Adrenal gland (tissue), 12 donors: ENCODE measurements around the gene ARFGAP3. TPM values are rescaled to one million over a fixed set of nuclear protein-coding genes. Genes with fewer than 3 reads are reported as not detected.

Experiments used
- DNase-seq, 7 donors: peaks; one replicate each; pipeline ENCODE4 v3.0.0-alpha.2; 2019 to 2020
- H3K27ac ChIP-seq, 5 donors: fragments of 200-600 bp; sonication (generic) in 4 of 5; 1 replicate in 3 of 5; 2 replicates in 2 of 5; pipeline versions ENCODE4 v1.5.1 to v1.8.0; 2016 to 2020; ENCODE audit warnings: mild to moderate bottlenecking in 1 of 5
- H3K27me3 ChIP-seq: fragments of 200-600 bp; 2 replicates; pipeline ENCODE4 v1.8.0; 2021
- H3K36me3 ChIP-seq, 2 donors: fragments of 200-600 bp; replicated peaks in 1 of 2; 1 replicate in 1 of 2; 2 replicates in 1 of 2; pipeline versions ENCODE4 v1.5.1 to v1.8.0; 2018 to 2022
- H3K4me1 ChIP-seq, 2 donors: fragments of 200-600 bp; replicated peaks in 1 of 2; 1 replicate in 1 of 2; 2 replicates in 1 of 2; pipeline versions ENCODE4 v1.5.1 to v1.8.0; 2018 to 2021
- H3K4me3 ChIP-seq, 4 donors: fragments of 200-600 bp; sonication (generic) in 3 of 4; one replicate each; pipeline ENCODE4 v1.5.1; 2016 to 2018
- H3K9me3 ChIP-seq, 3 donors: fragments of 200-600 bp; sonication (generic) in 1 of 3; replicated peaks in 1 of 3; 1 replicate in 2 of 3; 2 replicates in 1 of 3; pipeline versions ENCODE4 v1.5.1 to v1.8.0; 2016 to 2021
- POLR2A ChIP-seq, 2 donors: fragments of 450-650 bp; IDR thresholded peaks; one replicate each; pipeline ENCODE4 v1.6.1; 2017; ENCODE audit warnings: antibody characterized with exemption in 2 of 2, mild to moderate bottlenecking in 2 of 2, moderate library complexity in 1 of 2
- WGBS, 4 donors: extraction: QIAGEN DNeasy Blood & Tissue Kit in 2 of 4; methylation state at CpG; one replicate each; pipeline versions ENCODE4 v1.1.5 to v1.1.7; 2013 to 2017; 5-methylcytosine and 5-hydroxymethylcytosine counted together
- intact Hi-C, 2 donors: fragments of 100-400 bp; cut with DNase I; formaldehyde crosslinking; loops; one replicate each; pipeline versions ENCODE4 v1.14.1 to v1.15.0; 2022 to 2023
- polyA plus RNA-seq, 3 donors: library from polyadenylated mRNA; stranded (reverse); fragments of 200-250 nt in 2 of 3; fragments of 350-450 nt in 1 of 3; fragmentation: Illumina TruSeq in 1 of 3; extraction: RNeasy Lipid Tissue Mini Kit (QIAGEN cat#74804) in 1 of 3; gene quantifications; one replicate each; pipeline ENCODE4 v1.2.3, GENCODE V29; 2013 to 2014
- total RNA-seq, 9 donors: library from RNA; depleted of rRNA in 4 of 9; stranded (reverse); fragments of >200 nt in 4 of 9; fragments of 120-200 nt in 1 of 9; fragmentation: NEBNext Ultra II Directional in 1 of 9; extraction: Animal tissue kit (Norgen Biotek cat#: 25700) in 1 of 9; gene quantifications; one replicate each; pipeline versions ENCODE4 v1.1.0 to v1.2.4, GENCODE V29; 2013 to 2023
- TF ChIP-seq, protein P1 (sequence below), 6 experiments: fragments of 450-650 bp in 4 of 6; fragments of 200-600 bp in 2 of 6; sonication (generic) in 1 of 6; IDR thresholded peaks; 1 replicate in 5 of 6; 2 replicates in 1 of 6; pipeline versions ENCODE4 v1.5.1 to v1.8.0; 2016 to 2021; ENCODE audit warnings: antibody characterized with exemption in 6 of 6, mild to moderate bottlenecking in 2 of 6, moderate library complexity in 1 of 6
- donor health status: healthy with polysubstance abuse.
- donor health status: Bipolar disorder and iron deficiency.
- donor health status: DM: yes; HTN: yes; CAD: no.
- donor health status: DM: no; HTN: no; CAD: no.
- donor health status: DM: no; HTN: no; CAD: no.
- donor health status: DM: yes; HTN: yes; CAD: no.

Gene ARFGAP3
- total and polyA plus RNA-seq, 12 donors: 48.7 to 268 (median 118) TPM

DNA sequence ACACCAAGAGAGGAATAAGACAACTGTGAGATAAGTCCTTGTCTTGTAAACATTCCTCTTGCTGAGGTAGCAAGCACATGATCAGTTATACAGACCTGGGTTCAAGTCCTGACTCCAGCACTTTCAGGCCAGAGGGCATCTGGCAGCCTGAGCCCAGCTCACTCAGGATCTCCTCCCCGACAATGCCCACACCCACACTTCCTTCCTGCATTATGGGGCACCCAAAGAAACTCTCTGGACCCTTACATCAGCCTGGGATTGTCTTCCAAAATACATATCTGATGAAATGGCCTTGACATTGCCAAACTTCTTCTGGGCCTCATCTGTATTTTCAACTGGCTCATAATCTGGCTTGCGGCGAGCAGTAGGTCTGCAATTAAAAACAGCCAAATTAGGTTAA, 48.6 kb downstream of the ARFGAP3 start:
- 72 to 79% (median 76%) methylated on average over 3 of the region's 3 CpGs for WGBS, 4 donors
- Histone ChIP-seq H3K9me3 (no peaks in the 10 kb centered on the region), H3K27me3 (no peaks in the 10 kb centered on the region), H3K4me1 (peaks cover 8 to 25% of the 10 kb centered on the region in 2 donors), H3K4me3 (no peak overlapping the region), H3K36me3 (peaks cover 0 to 78% of the 10 kb centered on the region in 2 donors), H3K27ac (no peak overlapping the region)
- peak in 3 of 7 donors; percentile 5 to 31 (median 12) for DNase-seq
- TF ChIP-seq, protein P1, sequence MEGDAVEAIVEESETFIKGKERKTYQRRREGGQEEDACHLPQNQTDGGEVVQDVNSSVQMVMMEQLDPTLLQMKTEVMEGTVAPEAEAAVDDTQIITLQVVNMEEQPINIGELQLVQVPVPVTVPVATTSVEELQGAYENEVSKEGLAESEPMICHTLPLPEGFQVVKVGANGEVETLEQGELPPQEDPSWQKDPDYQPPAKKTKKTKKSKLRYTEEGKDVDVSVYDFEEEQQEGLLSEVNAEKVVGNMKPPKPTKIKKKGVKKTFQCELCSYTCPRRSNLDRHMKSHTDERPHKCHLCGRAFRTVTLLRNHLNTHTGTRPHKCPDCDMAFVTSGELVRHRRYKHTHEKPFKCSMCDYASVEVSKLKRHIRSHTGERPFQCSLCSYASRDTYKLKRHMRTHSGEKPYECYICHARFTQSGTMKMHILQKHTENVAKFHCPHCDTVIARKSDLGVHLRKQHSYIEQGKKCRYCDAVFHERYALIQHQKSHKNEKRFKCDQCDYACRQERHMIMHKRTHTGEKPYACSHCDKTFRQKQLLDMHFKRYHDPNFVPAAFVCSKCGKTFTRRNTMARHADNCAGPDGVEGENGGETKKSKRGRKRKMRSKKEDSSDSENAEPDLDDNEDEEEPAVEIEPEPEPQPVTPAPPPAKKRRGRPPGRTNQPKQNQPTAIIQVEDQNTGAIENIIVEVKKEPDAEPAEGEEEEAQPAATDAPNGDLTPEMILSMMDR (IDR thresholded peaks at IDR 0.05): no peak
- TF ChIP-seq POLR2A (IDR thresholded peaks at IDR 0.05): no peak
- intact Hi-C loops: no loop called here

DNA sequence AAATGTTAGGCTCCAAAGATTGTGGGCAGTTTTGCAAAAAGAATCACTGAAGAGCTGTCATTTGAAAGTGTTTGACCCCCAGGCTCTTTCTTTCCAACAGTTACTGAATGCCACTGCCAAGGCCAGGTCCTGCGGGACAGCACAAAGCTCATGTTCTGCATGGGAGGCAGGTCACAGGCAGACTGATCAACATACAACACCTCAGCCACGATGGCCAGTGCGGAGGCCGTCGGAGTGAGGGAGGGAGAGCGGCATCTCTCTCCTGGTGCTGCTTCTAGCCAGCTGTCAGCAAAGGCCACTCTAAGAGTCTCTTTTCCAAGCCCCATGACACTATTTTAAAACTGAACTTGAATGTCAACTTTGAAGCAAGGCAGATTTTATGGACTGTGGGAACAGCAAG, 49.9 kb downstream of the ARFGAP3 start:
- Histone ChIP-seq H3K4me3 (no peak overlapping the region), H3K9me3 (no peaks in the 10 kb centered on the region), H3K27ac (peak overlapping the region in 1 of 5 donors; percentile 13), H3K27me3 (no peaks in the 10 kb centered on the region), H3K4me1 (peaks cover 8 to 27% of the 10 kb centered on the region in 2 donors), H3K36me3 (peaks cover 0 to 78% of the 10 kb centered on the region in 2 donors)
- intact Hi-C loops: no loop called here
- WGBS, 4 donors: 64 to 81% (median 76%) methylated on average over 5 to 6 of the region's 6 CpGs
- peak in 3 of 7 donors; percentile 13 to 43 (median 23) for DNase-seq
- TF ChIP-seq POLR2A (IDR thresholded peaks at IDR 0.05): no peak
- TF ChIP-seq, protein P1 (IDR thresholded peaks at IDR 0.05): no peak

DNA sequence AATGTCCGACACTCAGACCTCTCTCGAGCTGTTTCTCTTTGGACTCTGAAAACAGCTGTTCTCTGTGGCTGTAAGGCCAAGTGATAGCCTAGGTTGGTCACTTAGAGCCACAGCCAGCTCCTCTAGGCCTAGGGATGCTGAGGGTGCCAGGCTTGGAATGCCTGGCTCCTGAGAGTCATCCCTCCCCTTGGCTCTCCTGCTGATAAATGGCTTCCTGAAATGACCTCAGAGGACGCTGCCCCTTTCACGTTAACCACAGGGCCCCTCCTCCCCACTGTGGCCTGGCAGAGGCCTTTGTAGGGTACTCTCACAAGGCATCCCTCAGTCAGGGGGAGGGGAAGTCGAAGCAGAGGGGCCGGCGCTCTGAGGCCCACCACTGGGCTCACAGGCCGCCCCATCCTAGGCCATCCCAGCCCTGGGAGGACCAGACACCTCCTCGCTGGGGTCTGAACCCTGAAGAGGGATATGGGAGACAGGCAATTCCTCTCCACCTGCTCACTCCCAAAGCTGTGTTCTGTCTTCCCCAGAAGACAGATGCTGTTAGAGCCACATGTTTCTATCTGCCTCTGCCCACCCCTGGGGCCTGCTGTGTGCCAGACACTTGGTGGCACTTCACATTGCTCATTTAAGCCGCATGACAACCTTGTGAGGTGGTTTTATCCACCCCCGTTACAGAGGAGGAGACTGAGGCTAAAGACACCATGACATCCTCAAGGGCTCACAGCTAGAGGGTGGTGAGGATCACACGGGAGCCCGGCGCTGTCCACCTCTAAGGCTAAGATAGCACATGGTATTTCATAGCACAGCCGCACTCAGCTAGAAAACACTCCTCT, 50.9 kb downstream of the ARFGAP3 start:
- Histone ChIP-seq H3K4me3 (no peak overlapping the region), H3K9me3 (no peaks in the 10 kb centered on the region), H3K36me3 (peaks cover 0 to 87% of the 10 kb centered on the region in 2 donors), H3K27ac (peak overlapping the region in 3 of 5 donors; percentile 11 to 86 (median 73)), H3K4me1 (peaks cover 8 to 28% of the 10 kb centered on the region in 2 donors), H3K27me3 (no peaks in the 10 kb centered on the region)
- WGBS, 4 donors: 74 to 89% (median 78%) methylated on average over 4 to 15 of the region's 15 CpGs
- TF ChIP-seq, protein P1 (IDR thresholded peaks at IDR 0.05): no peak
- TF ChIP-seq POLR2A (IDR thresholded peaks at IDR 0.05): no peak
- intact Hi-C loops: no loop called here
- peak in 4 of 7 donors; percentile 35 to 59 (median 40) for DNase-seq

DNA sequence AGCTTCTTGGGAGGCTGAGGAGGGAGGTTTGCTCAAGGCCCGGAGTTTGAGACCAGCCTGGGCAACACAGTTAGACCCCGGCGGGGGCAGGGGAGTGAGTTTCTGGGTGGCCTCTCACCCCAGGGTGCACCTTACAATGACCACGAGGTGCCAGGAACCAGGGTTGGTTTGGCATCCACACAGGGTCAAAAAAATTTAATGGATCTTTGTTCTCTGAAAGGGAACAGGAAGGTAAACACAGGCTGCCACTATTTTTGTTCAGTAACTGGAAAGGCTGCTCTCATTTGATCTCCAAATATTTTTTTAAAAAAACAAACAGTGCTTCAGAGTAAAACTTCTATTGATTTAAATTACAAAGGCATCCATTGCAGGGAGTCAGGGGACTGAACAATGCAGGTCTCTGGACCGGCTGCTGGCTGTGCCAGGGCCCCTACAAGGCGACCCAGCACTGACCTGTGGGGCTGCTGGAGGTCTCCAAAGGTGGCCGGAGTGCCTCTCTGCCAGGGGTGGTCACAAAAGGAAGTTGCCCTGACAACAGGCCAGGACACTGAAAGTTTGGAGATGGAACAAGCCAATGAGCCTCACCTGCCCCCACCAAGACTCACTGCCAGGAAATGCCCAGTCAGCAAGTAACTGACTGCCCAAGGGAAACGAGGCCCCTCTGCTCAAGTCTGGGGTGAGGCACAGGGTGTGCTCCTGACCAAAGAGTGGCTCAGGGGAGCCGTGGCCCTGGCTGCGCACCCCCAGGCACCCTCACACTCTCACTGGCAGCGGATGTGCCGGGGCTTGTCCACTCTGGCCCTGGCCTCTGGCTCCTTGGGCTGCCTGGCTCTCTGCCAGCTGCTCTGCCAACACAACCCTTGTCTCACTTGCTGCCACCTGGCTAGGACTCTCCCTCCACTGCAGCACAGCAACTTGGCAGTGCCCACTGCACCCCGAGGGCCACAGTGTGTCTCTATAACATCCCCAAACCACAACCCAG, 51.8 kb downstream of the ARFGAP3 start:
- intact Hi-C loops: no loop called here
- Histone ChIP-seq H3K36me3 (peaks cover 0 to 88% of the 10 kb centered on the region in 2 donors), H3K9me3 (no peaks in the 10 kb centered on the region), H3K27me3 (no peaks in the 10 kb centered on the region), H3K4me3 (no peak overlapping the region), H3K4me1 (peaks cover 8 to 36% of the 10 kb centered on the region in 2 donors), H3K27ac (peak overlapping the region in 3 of 5 donors; percentile 11 to 86 (median 73))
- 50 to 64% (median 57%) methylated on average over 8 to 13 of the region's 13 CpGs for WGBS, 4 donors
- TF ChIP-seq, protein P1 (IDR thresholded peaks at IDR 0.05): no peak
- no peak for TF ChIP-seq POLR2A (IDR thresholded peaks at IDR 0.05)
- DNase-seq: peak; percentile 45 to 82 (median 61)
